Measurements from ENCODE around the gene LGALS1.

The LGALS1 gene

GRCh38 chr22:37701141-37701786 is 25.8 kb downstream of the LGALS1 start:
- Histone ChIP-seq H3K27ac (ENCODE audit: low read depth, low read length) (no peak overlapping the region), H3K9me3 (ENCODE audit: control insufficient read depth in 1 of 2, low read length in 2 of 2) (no peaks in the 10 kb centered on the region), H3K4me1 (ENCODE audit: control insufficient read depth in 1 of 2, insufficient read depth in 2 of 2, low read length in 2 of 2) (peaks cover 0 to under 1% of the 10 kb centered on the region in 2 donors), H3K36me3 (ENCODE audit: control insufficient read depth in 1 of 2, insufficient read depth in 2 of 2, low read length in 2 of 2) (no peaks in the 10 kb centered on the region), H3K9ac (ENCODE audit: low read depth in 1 of 2, low read length in 2 of 2) (no peak overlapping the region), H3K4me3 (ENCODE audit: low read depth in 1 of 2, low read length in 2 of 2) (no peak overlapping the region), H3K27me3 (ENCODE audit: control insufficient read depth in 1 of 2, insufficient read depth in 2 of 2, low read length in 2 of 2) (no peaks in the 10 kb centered on the region)

GRCh38 chr22:37703906-37704305 is 28.5 kb downstream of the LGALS1 start:
- H3K4me1 ChIP-seq (ENCODE audit: control insufficient read depth in 1 of 2, insufficient read depth in 2 of 2, low read length in 2 of 2), result no peaks in the 10 kb centered on the region
- no peak overlapping the region for H3K27ac ChIP-seq (ENCODE audit: low read depth, low read length)
- H3K27me3 ChIP-seq (ENCODE audit: control insufficient read depth in 1 of 2, insufficient read depth in 2 of 2, low read length in 2 of 2), result no peaks in the 10 kb centered on the region
- H3K36me3 ChIP-seq (ENCODE audit: control insufficient read depth in 1 of 2, insufficient read depth in 2 of 2, low read length in 2 of 2), result no peaks in the 10 kb centered on the region
- H3K9ac ChIP-seq (ENCODE audit: low read depth in 1 of 2, low read length in 2 of 2), result no peak overlapping the region
- no peaks in the 10 kb centered on the region for H3K9me3 ChIP-seq (ENCODE audit: control insufficient read depth in 1 of 2, low read length in 2 of 2)
- no peak overlapping the region for H3K4me3 ChIP-seq (ENCODE audit: low read depth in 1 of 2, low read length in 2 of 2)

GRCh38 chr22:37704645-37705044 is 29.2 kb downstream of the LGALS1 start:
- Histone ChIP-seq H3K9me3 (ENCODE audit: control insufficient read depth in 1 of 2, low read length in 2 of 2) (no peaks in the 10 kb centered on the region), H3K27me3 (ENCODE audit: control insufficient read depth in 1 of 2, insufficient read depth in 2 of 2, low read length in 2 of 2) (no peaks in the 10 kb centered on the region), H3K4me1 (ENCODE audit: control insufficient read depth in 1 of 2, insufficient read depth in 2 of 2, low read length in 2 of 2) (no peaks in the 10 kb centered on the region), H3K9ac (ENCODE audit: low read depth in 1 of 2, low read length in 2 of 2) (no peak overlapping the region), H3K36me3 (ENCODE audit: control insufficient read depth in 1 of 2, insufficient read depth in 2 of 2, low read length in 2 of 2) (no peaks in the 10 kb centered on the region), H3K4me3 (ENCODE audit: low read depth in 1 of 2, low read length in 2 of 2) (no peak overlapping the region), H3K27ac (ENCODE audit: low read depth, low read length) (no peak overlapping the region)

GRCh38 chr22:37705205-37705604 is 29.8 kb downstream of the LGALS1 start:
- H3K27ac ChIP-seq (ENCODE audit: low read depth, low read length), result no peak overlapping the region
- no peaks in the 10 kb centered on the region for H3K27me3 ChIP-seq (ENCODE audit: control insufficient read depth in 1 of 2, insufficient read depth in 2 of 2, low read length in 2 of 2)
- no peaks in the 10 kb centered on the region for H3K36me3 ChIP-seq (ENCODE audit: control insufficient read depth in 1 of 2, insufficient read depth in 2 of 2, low read length in 2 of 2)
- H3K9me3 ChIP-seq (ENCODE audit: control insufficient read depth in 1 of 2, low read length in 2 of 2), result no peaks in the 10 kb centered on the region
- no peak overlapping the region for H3K9ac ChIP-seq (ENCODE audit: low read depth in 1 of 2, low read length in 2 of 2)
- H3K4me1 ChIP-seq (ENCODE audit: control insufficient read depth in 1 of 2, insufficient read depth in 2 of 2, low read length in 2 of 2), result no peaks in the 10 kb centered on the region
- H3K4me3 ChIP-seq (ENCODE audit: low read depth in 1 of 2, low read length in 2 of 2), result no peak overlapping the region

GRCh38 chr22:37708580-37709444 is 33.4 kb downstream of the LGALS1 start:
- Histone ChIP-seq H3K9me3 (ENCODE audit: control insufficient read depth in 1 of 2, low read length in 2 of 2) (no peaks in the 10 kb centered on the region), H3K27ac (ENCODE audit: low read depth, low read length) (no peak overlapping the region), H3K4me3 (ENCODE audit: low read depth in 1 of 2, low read length in 2 of 2) (no peak overlapping the region), H3K36me3 (ENCODE audit: control insufficient read depth in 1 of 2, insufficient read depth in 2 of 2, low read length in 2 of 2) (no peaks in the 10 kb centered on the region), H3K9ac (ENCODE audit: low read depth in 1 of 2, low read length in 2 of 2) (no peak overlapping the region), H3K27me3 (ENCODE audit: control insufficient read depth in 1 of 2, insufficient read depth in 2 of 2, low read length in 2 of 2) (no peaks in the 10 kb centered on the region), H3K4me1 (ENCODE audit: control insufficient read depth in 1 of 2, insufficient read depth in 2 of 2, low read length in 2 of 2) (no peaks in the 10 kb centered on the region)

- no peaks in the 10 kb centered on the region for H3K27me3 ChIP-seq (ENCODE audit: control insufficient read depth in 1 of 2, insufficient read depth in 2 of 2, low read length in 2 of 2)
- no peaks in the 10 kb centered on the region for H3K36me3 ChIP-seq (ENCODE audit: control insufficient read depth in 1 of 2, insufficient read depth in 2 of 2, low read length in 2 of 2)
- no peak overlapping the region for H3K4me3 ChIP-seq (ENCODE audit: low read depth in 1 of 2, low read length in 2 of 2)
- H3K9ac ChIP-seq (ENCODE audit: low read depth in 1 of 2, low read length in 2 of 2), result no peak overlapping the region
- H3K27ac ChIP-seq (ENCODE audit: low read depth, low read length), result no peak overlapping the region
- no peaks in the 10 kb centered on the region for H3K4me1 ChIP-seq (ENCODE audit: control insufficient read depth in 1 of 2, insufficient read depth in 2 of 2, low read length in 2 of 2)
- H3K9me3 ChIP-seq (ENCODE audit: control insufficient read depth in 1 of 2, low read length in 2 of 2), result no peaks in the 10 kb centered on the region
These were observed 34.0 kb downstream of the LGALS1 start for GRCh38 chr22:37709445-37709765.

GRCh38 chr22:37710675-37711074 is 35.2 kb downstream of the LGALS1 start:
- no peaks in the 10 kb centered on the region for H3K27me3 ChIP-seq (ENCODE audit: control insufficient read depth in 1 of 2, insufficient read depth in 2 of 2, low read length in 2 of 2)
- H3K27ac ChIP-seq (ENCODE audit: low read depth, low read length), result no peak overlapping the region
- H3K36me3 ChIP-seq (ENCODE audit: control insufficient read depth in 1 of 2, insufficient read depth in 2 of 2, low read length in 2 of 2), result no peaks in the 10 kb centered on the region
- no peak overlapping the region for H3K9ac ChIP-seq (ENCODE audit: low read depth in 1 of 2, low read length in 2 of 2)
- no peaks in the 10 kb centered on the region for H3K9me3 ChIP-seq (ENCODE audit: control insufficient read depth in 1 of 2, low read length in 2 of 2)
- H3K4me3 ChIP-seq (ENCODE audit: low read depth in 1 of 2, low read length in 2 of 2), result no peak overlapping the region
- no peaks in the 10 kb centered on the region for H3K4me1 ChIP-seq (ENCODE audit: control insufficient read depth in 1 of 2, insufficient read depth in 2 of 2, low read length in 2 of 2)

- H3K4me1 ChIP-seq (ENCODE audit: control insufficient read depth in 1 of 2, insufficient read depth in 2 of 2, low read length in 2 of 2), result no peaks in the 10 kb centered on the region
- no peaks in the 10 kb centered on the region for H3K27me3 ChIP-seq (ENCODE audit: control insufficient read depth in 1 of 2, insufficient read depth in 2 of 2, low read length in 2 of 2)
- no peaks in the 10 kb centered on the region for H3K9me3 ChIP-seq (ENCODE audit: control insufficient read depth in 1 of 2, low read length in 2 of 2)
- H3K4me3 ChIP-seq (ENCODE audit: low read depth in 1 of 2, low read length in 2 of 2), result no peak overlapping the region
- no peaks in the 10 kb centered on the region for H3K36me3 ChIP-seq (ENCODE audit: control insufficient read depth in 1 of 2, insufficient read depth in 2 of 2, low read length in 2 of 2)
- no peak overlapping the region for H3K9ac ChIP-seq (ENCODE audit: low read depth in 1 of 2, low read length in 2 of 2)
- no peak overlapping the region for H3K27ac ChIP-seq (ENCODE audit: low read depth, low read length)
These were observed 36.1 kb downstream of the LGALS1 start for GRCh38 chr22:37711490-37711889.

GRCh38 chr22:37713761-37714160 is 38.3 kb downstream of the LGALS1 start:
- Histone ChIP-seq H3K27ac (ENCODE audit: low read depth, low read length) (no peak overlapping the region), H3K9me3 (ENCODE audit: control insufficient read depth in 1 of 2, low read length in 2 of 2) (no peaks in the 10 kb centered on the region), H3K36me3 (ENCODE audit: control insufficient read depth in 1 of 2, insufficient read depth in 2 of 2, low read length in 2 of 2) (no peaks in the 10 kb centered on the region), H3K27me3 (ENCODE audit: control insufficient read depth in 1 of 2, insufficient read depth in 2 of 2, low read length in 2 of 2) (no peaks in the 10 kb centered on the region), H3K4me3 (ENCODE audit: low read depth in 1 of 2, low read length in 2 of 2) (no peak overlapping the region), H3K9ac (ENCODE audit: low read depth in 1 of 2, low read length in 2 of 2) (no peak overlapping the region), H3K4me1 (ENCODE audit: control insufficient read depth in 1 of 2, insufficient read depth in 2 of 2, low read length in 2 of 2) (no peaks in the 10 kb centered on the region)

GRCh38 chr22:37714634-37715033 is 39.2 kb downstream of the LGALS1 start:
- Histone ChIP-seq H3K4me3 (ENCODE audit: low read depth in 1 of 2, low read length in 2 of 2) (no peak overlapping the region), H3K9me3 (ENCODE audit: control insufficient read depth in 1 of 2, low read length in 2 of 2) (no peaks in the 10 kb centered on the region), H3K27ac (ENCODE audit: low read depth, low read length) (no peak overlapping the region), H3K9ac (ENCODE audit: low read depth in 1 of 2, low read length in 2 of 2) (no peak overlapping the region), H3K4me1 (ENCODE audit: control insufficient read depth in 1 of 2, insufficient read depth in 2 of 2, low read length in 2 of 2) (no peaks in the 10 kb centered on the region), H3K36me3 (ENCODE audit: control insufficient read depth in 1 of 2, insufficient read depth in 2 of 2, low read length in 2 of 2) (no peaks in the 10 kb centered on the region), H3K27me3 (ENCODE audit: control insufficient read depth in 1 of 2, insufficient read depth in 2 of 2, low read length in 2 of 2) (no peaks in the 10 kb centered on the region)

All from duodenal mucosa (tissue), 2 donors.